ENCODE results near the gene ASB9.
"Not testable (repeated sequence)": the region's sequence is repeated elsewhere in the genome, so short reads cannot be mapped to it uniquely, and the experiment has no call there.

Gene ASB9

DNA sequence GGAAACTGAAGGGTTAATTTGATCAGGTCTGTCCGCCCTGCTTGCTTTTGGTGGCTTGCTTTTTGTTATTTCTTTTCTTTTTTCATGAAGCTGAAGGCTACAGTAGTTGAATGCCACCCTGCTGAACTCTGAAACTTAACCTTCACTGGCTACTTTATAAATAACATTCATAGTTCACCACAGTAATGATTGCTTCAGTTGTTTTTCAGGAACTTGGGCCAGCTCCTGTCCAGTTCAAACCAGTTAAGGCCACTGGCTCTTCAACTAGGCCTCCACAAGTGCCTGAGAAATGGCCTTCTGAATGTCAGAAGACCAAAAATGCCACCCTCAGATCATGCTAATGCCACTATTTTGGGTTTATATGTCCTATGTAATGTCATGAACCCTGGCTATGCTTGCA lies 7.7 kb upstream of the ASB9 start:
- DNase-seq (ENCODE audit: extremely low read depth, low read depth), result no peak
- TF ChIP-seq, protein P1, sequence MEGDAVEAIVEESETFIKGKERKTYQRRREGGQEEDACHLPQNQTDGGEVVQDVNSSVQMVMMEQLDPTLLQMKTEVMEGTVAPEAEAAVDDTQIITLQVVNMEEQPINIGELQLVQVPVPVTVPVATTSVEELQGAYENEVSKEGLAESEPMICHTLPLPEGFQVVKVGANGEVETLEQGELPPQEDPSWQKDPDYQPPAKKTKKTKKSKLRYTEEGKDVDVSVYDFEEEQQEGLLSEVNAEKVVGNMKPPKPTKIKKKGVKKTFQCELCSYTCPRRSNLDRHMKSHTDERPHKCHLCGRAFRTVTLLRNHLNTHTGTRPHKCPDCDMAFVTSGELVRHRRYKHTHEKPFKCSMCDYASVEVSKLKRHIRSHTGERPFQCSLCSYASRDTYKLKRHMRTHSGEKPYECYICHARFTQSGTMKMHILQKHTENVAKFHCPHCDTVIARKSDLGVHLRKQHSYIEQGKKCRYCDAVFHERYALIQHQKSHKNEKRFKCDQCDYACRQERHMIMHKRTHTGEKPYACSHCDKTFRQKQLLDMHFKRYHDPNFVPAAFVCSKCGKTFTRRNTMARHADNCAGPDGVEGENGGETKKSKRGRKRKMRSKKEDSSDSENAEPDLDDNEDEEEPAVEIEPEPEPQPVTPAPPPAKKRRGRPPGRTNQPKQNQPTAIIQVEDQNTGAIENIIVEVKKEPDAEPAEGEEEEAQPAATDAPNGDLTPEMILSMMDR (IDR thresholded peaks at IDR 0.05; ENCODE audit: low read depth, low read length), result no peak

DNA sequence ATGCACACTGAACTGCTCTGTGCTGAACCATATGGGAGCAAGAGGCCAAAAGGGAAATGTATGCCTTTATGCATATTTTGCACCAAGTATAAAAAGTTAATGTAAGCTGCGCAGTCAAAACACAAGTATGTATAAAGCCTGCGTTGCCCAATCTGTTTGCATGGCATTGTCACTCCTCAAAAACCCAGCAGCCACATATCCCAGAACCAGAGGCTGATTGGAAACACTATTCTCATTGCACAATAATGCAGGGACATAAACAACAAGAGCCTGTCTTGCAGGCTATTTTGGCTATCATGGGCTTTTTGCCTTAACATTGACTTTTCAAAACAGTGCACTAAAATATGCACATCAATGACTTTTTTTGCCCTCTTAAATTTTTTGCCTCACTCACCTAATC lies 5.1 kb upstream of the ASB9 start:
- no peak for DNase-seq (ENCODE audit: extremely low read depth, low read depth)
- TF ChIP-seq, protein P1 (IDR thresholded peaks at IDR 0.05; ENCODE audit: low read depth, low read length), result no peak

DNA sequence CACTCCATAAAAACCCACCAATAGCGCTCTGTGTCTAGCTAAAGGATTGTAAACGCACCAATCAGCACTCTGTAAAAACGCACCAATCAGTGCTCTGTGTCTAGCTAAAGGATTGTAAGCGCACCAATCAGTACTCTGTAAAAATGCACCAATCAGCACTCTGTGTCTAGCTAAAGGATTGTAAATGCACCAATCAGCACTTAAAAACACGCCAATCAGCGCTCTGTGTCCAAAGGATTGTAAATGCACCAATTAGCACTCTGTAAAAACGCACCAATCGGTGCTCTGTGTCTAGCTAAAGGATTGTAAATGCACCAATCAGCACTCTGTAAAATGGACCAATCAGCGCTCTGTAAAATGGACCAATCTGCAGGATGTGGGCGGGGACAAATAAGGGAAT lies 3.4 kb upstream of the ASB9 start:
- not testable (repeated sequence) for DNase-seq (ENCODE audit: extremely low read depth, low read depth)

DNA sequence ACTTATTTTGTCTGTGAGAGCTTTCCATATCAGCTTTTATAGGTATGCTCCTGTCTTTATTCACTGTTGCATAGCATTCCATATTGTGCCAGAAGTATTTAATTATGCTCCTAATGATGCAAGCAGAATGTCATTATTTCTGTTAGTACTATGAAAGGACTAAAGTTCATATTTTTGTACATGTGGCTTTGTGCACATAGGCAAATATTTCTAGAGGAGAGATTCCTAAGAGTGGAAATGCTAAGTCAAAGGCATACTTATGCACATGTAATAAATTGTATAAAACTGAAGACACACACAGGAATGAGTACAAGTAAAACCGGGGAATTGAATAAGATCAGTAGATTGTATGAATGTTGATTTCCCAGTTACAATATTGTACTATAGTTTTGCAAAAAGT lies 1.9 kb upstream of the ASB9 start:
- DNase-seq (ENCODE audit: extremely low read depth, low read depth), result no peak
- TF ChIP-seq, protein P1 (IDR thresholded peaks at IDR 0.05; ENCODE audit: low read depth, low read length), result no peak

DNA sequence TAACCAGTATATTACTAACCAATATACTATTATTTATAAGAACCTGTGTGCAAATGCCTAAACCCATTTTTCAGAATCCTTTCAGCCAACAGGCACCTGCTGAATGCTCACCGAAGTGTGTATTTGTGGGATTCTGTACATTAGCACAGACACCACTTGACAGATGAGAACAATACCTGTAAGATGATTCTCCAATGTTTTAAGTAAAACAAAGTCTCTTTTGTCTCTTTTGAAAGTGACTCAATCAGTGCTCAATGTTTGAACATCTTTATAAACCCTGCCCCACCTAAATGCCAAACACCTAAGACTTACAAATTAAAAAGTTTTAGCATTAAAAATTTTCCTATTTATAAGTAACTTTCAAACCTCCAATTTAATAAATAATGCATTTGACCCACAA lies 763 bp downstream of the ASB9 start:
- TF ChIP-seq, protein P1 (IDR thresholded peaks at IDR 0.05; ENCODE audit: low read depth, low read length), result no peak
- no peak for DNase-seq (ENCODE audit: extremely low read depth, low read depth)

DNA sequence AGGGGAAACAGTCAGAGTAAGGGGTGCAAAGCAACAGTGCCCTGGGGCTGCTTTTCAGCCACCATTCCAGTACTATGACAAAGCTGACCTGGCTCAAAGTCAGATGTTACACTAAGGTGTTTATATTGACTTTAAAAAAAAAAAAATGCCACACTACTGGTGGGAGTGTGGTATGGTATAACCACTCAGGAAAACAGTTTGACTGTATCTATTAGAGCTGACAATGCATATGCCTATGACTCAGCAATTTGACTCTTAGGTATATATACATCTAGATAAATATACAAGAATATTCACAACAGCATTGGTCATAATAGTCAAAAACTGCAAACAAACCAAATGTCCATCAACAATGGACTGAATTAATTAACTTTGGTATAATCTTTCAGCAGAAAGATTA lies 15.0 kb downstream of the ASB9 start:
- TF ChIP-seq, protein P1 (IDR thresholded peaks at IDR 0.05; ENCODE audit: low read depth, low read length), result no peak
- no peak for DNase-seq (ENCODE audit: extremely low read depth, low read depth)

DNA sequence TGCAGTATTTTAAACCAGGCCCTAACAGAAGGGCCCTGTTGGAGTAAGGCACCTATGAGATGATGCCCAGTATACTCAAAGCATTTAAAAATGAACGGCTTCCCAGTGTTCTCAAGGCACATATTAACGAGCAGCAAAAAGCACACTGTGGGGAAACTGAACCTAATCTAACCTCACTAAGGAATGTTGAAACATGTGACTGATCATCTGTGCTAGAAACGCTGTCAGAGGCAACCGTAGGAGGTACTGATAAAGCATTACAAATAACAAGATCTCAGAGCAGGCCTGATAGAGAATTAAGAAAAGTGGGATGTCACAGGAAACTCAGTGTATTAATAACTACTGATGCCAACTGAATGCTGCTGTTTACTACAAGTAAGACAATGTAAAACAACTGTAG lies 24.0 kb downstream of the ASB9 start:
- TF ChIP-seq, protein P1 (IDR thresholded peaks at IDR 0.05; ENCODE audit: low read depth, low read length), result no peak
- no peak for DNase-seq (ENCODE audit: extremely low read depth, low read depth)

DNA sequence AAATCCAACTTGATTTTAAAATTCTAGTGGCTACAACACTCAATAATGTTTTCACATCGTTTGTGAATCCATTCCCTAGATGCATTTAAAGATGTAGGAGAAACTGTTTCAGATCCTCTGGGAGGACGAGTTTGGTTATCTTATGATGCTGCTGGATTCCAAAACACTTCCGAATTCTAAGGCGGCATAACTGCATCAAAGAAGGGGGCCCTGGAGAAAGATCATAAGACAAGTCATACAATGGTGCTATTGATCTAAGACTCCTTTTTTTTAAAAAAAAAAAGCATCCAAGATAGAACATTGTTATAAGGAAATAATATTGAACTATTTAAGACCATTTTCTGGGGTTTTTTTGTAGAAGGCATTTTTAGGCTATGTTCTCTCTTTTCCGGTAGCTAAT lies 25.5 kb downstream of the ASB9 start:
- no peak for DNase-seq (ENCODE audit: extremely low read depth, low read depth)
- TF ChIP-seq, protein P1 (IDR thresholded peaks at IDR 0.05; ENCODE audit: low read depth, low read length), result no peak
